Lower lobe of right lung (tissue), 2 donors: ENCODE data around the gene KCNIP3. TPM values are rescaled to one million over a fixed set of nuclear protein-coding genes. Genes with fewer than 3 reads are reported as not detected.

Experiments
- ATAC-seq, 2 donors: fragments of 200-7000 bp; cut with Tn5 transposase; one replicate each; pipeline ENCODE4 v1.9.1; 2020 to 2022; ENCODE audit warnings: mild to moderate bottlenecking in 2 of 2, moderate library complexity in 2 of 2
- DNase-seq: peaks from one replicate; pipeline ENCODE4 v3.0.0-alpha.2; 2020
- H3K27ac ChIP-seq: fragments of 200-600 bp; one replicate; pipeline ENCODE4 v1.8.0; 2022
- H3K27me3 ChIP-seq: fragments of 200-600 bp; one replicate; pipeline ENCODE4 v1.8.0; 2022; ENCODE audit warnings: low read depth
- H3K36me3 ChIP-seq: fragments of 200-600 bp; one replicate; pipeline ENCODE4 v1.8.0; 2022; ENCODE audit warnings: mild to moderate bottlenecking
- H3K4me1 ChIP-seq: fragments of 200-600 bp; one replicate; pipeline ENCODE4 v1.8.0; 2022
- H3K4me3 ChIP-seq: fragments of 200-600 bp; one replicate; pipeline ENCODE4 v1.8.0; 2022; ENCODE audit warnings: mild to moderate bottlenecking
- H3K9me3 ChIP-seq: fragments of 200-600 bp; one replicate; pipeline ENCODE4 v1.8.0; 2022
- CTCF ChIP-seq: fragments of 200-600 bp; IDR thresholded peaks from one replicate; pipeline ENCODE4 v1.8.0; 2022; ENCODE audit warnings: antibody characterized with exemption, mild to moderate bottlenecking
- intact Hi-C: fragments of 100-400 bp; cut with DNase I; formaldehyde crosslinking; loops from one replicate; pipeline ENCODE4 v1.11.0; 2022
- total RNA-seq: library from RNA; stranded (reverse); fragmentation: NEBNext Ultra II Directional; extraction: Animal tissue kit (Norgen Biotek cat#: 25700); gene quantifications from one replicate; pipeline ENCODE4 v1.2.1, GENCODE V29; 2021
- donor health status: DM: no; HTN: yes; CAD: no; lungs with severe emphysema.

The KCNIP3 gene
- total RNA-seq, 1 donor from 2014 or later = 2.6 TPM

- TF ChIP-seq CTCF = no peak
- Histone ChIP-seq H3K9me3 (peaks cover 4% of the 10 kb centered on the region), H3K27me3 (no peaks in the 10 kb centered on the region), H3K4me1 (no peaks in the 10 kb centered on the region), H3K27ac (no peak overlapping the region), H3K4me3 (no peak overlapping the region), H3K36me3 (no peaks in the 10 kb centered on the region)
- intact Hi-C loops = no loop called here
- no peak for DNase-seq
- no peak for ATAC-seq
Measured at GRCh38 chr2:95285542-95285932, 11.6 kb upstream of the KCNIP3 start.

GRCh38 chr2:95287336-95287735 lies 9.8 kb upstream of the KCNIP3 start:
- Histone ChIP-seq H3K4me1 (no peaks in the 10 kb centered on the region), H3K27me3 (no peaks in the 10 kb centered on the region), H3K27ac (no peak overlapping the region), H3K9me3 (peaks cover 13% of the 10 kb centered on the region), H3K4me3 (no peak overlapping the region), H3K36me3 (no peaks in the 10 kb centered on the region)
- ATAC-seq (no peak), DNase-seq (no peak)
- intact Hi-C loops = no loop called here
- no peak for TF ChIP-seq CTCF

- Histone ChIP-seq H3K27me3 (no peaks in the 10 kb centered on the region), H3K4me1 (no peaks in the 10 kb centered on the region), H3K4me3 (no peak overlapping the region), H3K9me3 (peaks cover 13% of the 10 kb centered on the region), H3K36me3 (no peaks in the 10 kb centered on the region), H3K27ac (no peak overlapping the region)
- no peak for ATAC-seq
- no peak for TF ChIP-seq CTCF
- intact Hi-C loops = no loop called here
- no peak for DNase-seq
Measured at GRCh38 chr2:95287806-95288205, 9.3 kb upstream of the KCNIP3 start.

GRCh38 chr2:95289253-95289652 lies 7.9 kb upstream of the KCNIP3 start:
- intact Hi-C loops = no loop called here
- Histone ChIP-seq H3K9me3 (peaks cover 13% of the 10 kb centered on the region), H3K36me3 (no peaks in the 10 kb centered on the region), H3K4me1 (no peaks in the 10 kb centered on the region), H3K27ac (no peak overlapping the region), H3K27me3 (no peaks in the 10 kb centered on the region), H3K4me3 (no peak overlapping the region)
- ATAC-seq = no peak
- no peak for TF ChIP-seq CTCF
- DNase-seq = no peak

- intact Hi-C loops = no loop called here
- Histone ChIP-seq H3K27me3 (no peaks in the 10 kb centered on the region), H3K4me3 (no peak overlapping the region), H3K9me3 (peaks cover 13% of the 10 kb centered on the region), H3K4me1 (no peaks in the 10 kb centered on the region), H3K27ac (no peak overlapping the region), H3K36me3 (no peaks in the 10 kb centered on the region)
- no peak for ATAC-seq
- DNase-seq = no peak
- TF ChIP-seq CTCF = no peak
Measured at GRCh38 chr2:95291222-95291621, 5.9 kb upstream of the KCNIP3 start.
